ENCODE data around the gene TSPAN3.

TSPAN3 gene

GRCh38 chr15:77083381-77084160, 12.7 kb upstream of the TSPAN3 start:
- DNase-seq = peak; percentile 69

DNA sequence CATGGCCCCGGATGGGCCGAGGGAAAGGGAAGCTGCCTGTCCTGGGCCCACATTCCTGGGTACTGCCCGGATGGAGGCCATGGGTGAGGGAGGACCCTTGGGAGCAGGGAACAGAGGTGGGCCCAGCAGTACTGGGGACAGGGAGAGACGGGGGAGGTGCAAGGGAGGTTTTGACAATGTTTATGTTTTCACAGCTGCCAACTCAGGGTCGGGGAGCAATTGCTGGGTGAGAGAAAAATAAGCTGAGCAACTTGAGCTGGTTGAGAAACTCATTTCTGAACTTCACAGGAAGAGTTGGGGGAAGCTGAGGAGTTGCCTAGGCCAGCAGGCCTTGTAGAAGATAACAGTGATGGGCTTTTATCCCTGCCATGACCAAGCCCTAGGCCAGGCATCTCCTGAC, 11.1 kb upstream of the TSPAN3 start:
- no peak for DNase-seq

GRCh38 chr15:77076323-77076915, 5.5 kb upstream of the TSPAN3 start:
- DNase-seq = no peak

GRCh38 chr15:77075528-77075927, 4.6 kb upstream of the TSPAN3 start:
- DNase-seq = no peak

DNA sequence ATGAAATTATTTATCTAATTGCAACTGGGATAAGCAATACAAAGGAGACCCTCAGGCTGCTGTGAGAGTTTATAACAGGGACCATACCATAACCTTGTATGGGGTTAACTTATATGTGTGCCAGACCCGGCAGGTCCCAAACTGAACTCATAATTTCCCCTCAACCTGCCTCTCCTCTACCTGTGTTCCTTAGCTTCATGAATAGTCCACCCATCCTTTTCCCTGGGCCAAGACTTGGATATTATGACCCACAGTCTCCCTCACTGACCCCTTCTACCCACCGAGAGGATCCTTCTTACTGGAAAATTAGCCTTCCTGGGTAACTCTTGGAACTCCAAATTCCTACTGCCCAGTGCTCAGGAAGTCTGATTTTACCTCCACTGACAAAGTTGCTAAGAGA, 3.4 kb upstream of the TSPAN3 start:
- DNase-seq = no peak

GRCh38 chr15:77071305-77072223, 655 bp upstream of the TSPAN3 start:
- no peak for DNase-seq

- no peak for DNase-seq
Observed at GRCh38 chr15:77070180-77070494, 772 bp downstream of the TSPAN3 start.

DNA sequence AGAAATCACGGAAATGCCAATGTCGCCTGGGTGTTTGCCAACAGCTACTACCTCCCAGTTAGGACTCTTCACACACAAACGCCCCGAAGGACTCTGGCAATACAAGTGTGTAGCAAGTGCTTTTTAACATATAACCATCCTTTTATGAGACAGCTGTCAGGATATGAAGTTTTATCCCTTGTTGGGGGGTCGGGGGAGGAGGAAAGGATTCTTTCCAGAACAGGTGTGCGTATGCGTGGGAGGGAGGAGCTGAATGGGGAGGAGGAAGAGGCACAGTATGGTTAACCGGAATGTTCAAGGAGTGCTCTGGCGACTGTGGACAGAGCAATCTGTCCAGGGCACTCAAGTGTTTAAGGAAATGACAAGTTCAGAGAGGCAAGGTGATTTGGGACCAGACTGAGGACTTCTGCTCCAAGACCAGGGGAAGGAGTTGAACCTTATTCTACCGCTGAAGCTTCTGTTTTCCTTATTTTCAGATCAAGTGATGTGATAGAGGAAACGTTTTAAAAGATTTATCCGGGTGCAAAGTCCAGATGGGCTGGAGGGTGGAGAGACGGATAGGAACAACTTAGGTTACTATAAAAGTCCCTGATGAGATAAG, 1.3 kb downstream of the TSPAN3 start:
- DNase-seq = no peak

DNA sequence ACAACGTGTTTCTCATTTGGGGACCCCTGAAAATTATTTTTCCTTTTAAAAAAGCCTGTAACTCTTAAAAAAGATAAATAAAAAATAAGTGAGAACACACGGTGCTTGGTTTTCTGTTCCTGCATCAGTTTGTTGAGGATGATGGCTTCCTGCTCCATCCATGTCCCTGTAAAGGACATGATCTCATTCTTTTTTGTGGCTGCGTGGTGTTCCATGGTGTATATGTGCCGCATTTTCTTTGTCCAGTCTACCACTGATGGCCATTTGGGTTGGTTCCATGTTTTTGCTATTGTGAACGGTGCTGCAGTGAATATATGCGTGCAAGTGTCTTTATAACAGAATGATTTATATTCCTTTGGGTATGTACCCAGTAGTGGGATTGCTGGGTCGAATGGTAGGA, 2.3 kb downstream of the TSPAN3 start:
- no peak for DNase-seq

- DNase-seq = no peak
Observed at GRCh38 chr15:77067691-77068367, 3.1 kb downstream of the TSPAN3 start.

GRCh38 chr15:77066971-77067690, 3.8 kb downstream of the TSPAN3 start:
- no peak for DNase-seq

GRCh38 chr15:77064539-77065308, 6.2 kb downstream of the TSPAN3 start:
- DNase-seq = no peak

- DNase-seq = no peak
Observed at GRCh38 chr15:77064063-77064462, 6.8 kb downstream of the TSPAN3 start.

DNA sequence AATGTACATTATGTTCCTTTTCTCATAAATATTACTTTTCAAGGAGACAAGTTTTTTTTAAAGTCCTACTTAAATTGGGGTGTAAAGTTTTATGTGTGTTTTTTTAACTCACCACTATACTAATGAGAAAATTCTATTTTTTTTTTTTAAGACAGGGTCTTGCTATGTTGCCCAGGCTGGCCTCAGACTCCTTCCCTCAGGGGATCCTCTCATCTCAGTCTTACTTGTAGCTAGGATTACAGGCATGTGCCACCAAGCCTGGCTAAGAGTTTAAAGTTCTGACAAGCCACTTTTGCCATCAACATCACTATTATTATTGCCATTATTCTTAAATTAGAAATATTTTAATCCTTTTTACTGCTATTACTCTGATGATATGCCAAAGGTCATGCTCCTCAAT, 7.7 kb downstream of the TSPAN3 start:
- DNase-seq = no peak

GRCh38 chr15:77060546-77060945, 10.4 kb downstream of the TSPAN3 start:
- DNase-seq = no peak

GRCh38 chr15:77059786-77060361, 11.0 kb downstream of the TSPAN3 start:
- no peak for DNase-seq

DNA sequence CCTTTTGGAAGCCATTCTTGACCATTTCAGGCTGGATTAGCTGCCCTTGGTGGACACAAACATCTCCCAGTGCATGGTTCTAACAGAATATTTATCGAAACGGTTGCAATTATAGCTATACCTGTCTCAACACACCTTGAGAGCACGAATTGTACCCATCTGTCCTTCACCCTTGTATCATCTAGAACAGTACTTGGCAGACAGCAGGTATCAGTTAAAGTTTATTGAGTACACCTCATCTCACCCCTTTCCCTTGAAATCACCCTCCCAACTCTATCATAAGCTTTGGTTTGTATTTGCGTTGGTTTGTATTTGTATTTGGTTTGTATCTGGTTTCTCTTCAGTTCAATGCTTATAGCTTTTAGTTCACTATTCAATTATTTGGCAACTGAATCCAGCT, 12.4 kb downstream of the TSPAN3 start:
- no peak for DNase-seq

DNA sequence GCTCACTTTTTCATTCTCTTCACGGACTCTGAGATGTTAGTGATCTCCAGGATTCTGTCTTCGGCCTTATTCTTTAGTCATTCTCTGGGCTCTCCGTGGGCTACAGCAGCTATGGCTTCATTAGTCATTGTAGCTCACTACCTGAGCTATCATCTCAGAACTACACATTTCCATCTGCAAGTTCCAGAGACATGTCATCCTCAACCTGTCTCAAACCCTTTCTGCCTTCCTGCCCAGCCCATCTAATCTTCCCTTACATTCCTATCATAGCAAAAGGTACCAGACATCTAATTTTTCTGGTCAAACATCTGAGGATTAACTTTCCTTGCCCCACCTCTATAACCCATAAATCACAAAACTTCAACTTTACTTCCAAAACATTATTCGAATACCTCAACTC, 13.2 kb downstream of the TSPAN3 start:
- no peak for DNase-seq

GRCh38 chr15:77057072-77057471, 13.8 kb downstream of the TSPAN3 start:
- no peak for DNase-seq

GRCh38 chr15:77053709-77054108, 17.2 kb downstream of the TSPAN3 start:
- DNase-seq = no peak

DNA sequence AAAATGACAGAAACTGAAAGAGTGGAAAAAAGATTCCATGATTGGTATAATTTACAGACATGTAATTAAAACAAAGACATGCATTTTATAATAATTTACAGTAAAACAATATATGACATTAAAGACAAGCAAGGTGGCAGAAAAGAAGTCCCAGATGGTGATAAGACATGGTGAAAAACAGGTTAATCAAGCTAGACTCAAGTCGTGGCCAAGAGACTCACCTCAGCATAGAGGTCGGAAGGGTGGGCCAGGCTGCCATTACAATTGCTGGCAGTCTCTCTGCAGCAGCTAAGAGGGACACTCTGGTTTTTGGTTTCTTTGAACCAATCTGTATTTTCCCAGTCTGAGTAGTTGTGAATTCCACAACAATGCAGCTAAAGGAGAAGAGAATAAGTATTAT, 18.4 kb downstream of the TSPAN3 start:
- DNase-seq = no peak
